ENCODE measurements around the gene REV1.

REV1 gene

GRCh38 chr2:99404797-99405669 is 84.8 kb downstream of the REV1 start:
- in situ Hi-C loops (cut with MboI; ENCODE audit: low sequenced_read_pairs), result no loop called here

GRCh38 chr2:99404039-99404796 is 85.6 kb downstream of the REV1 start:
- in situ Hi-C loops (cut with MboI; ENCODE audit: low sequenced_read_pairs), result no loop called here

- in situ Hi-C loops (cut with MboI; ENCODE audit: low sequenced_read_pairs), result no loop called here
Measured at GRCh38 chr2:99403524-99403923, 86.3 kb downstream of the REV1 start.

GRCh38 chr2:99403084-99403483 is 86.7 kb downstream of the REV1 start:
- in situ Hi-C loops (cut with MboI; ENCODE audit: low sequenced_read_pairs), result no loop called here

- in situ Hi-C loops (cut with MboI; ENCODE audit: low sequenced_read_pairs), result no loop called here
Measured at GRCh38 chr2:99401841-99402240, 88.0 kb downstream of the REV1 start.

GRCh38 chr2:99399795-99400194 is 90.0 kb downstream of the REV1 start:
- in situ Hi-C loops (cut with MboI; ENCODE audit: low sequenced_read_pairs), result no loop called here

- in situ Hi-C loops (cut with MboI; ENCODE audit: low sequenced_read_pairs), result no loop called here
Measured at GRCh38 chr2:99399063-99399462, 90.8 kb downstream of the REV1 start.

- in situ Hi-C loops (cut with MboI; ENCODE audit: low sequenced_read_pairs), result no loop called here
Measured at GRCh38 chr2:99398303-99398702, 91.5 kb downstream of the REV1 start.

GRCh38 chr2:99397266-99397920 is 92.4 kb downstream of the REV1 start:
- in situ Hi-C loops (cut with MboI; ENCODE audit: low sequenced_read_pairs), result no loop called here

GRCh38 chr2:99395589-99396130 is 94.2 kb downstream of the REV1 start:
- in situ Hi-C loops (cut with MboI; ENCODE audit: low sequenced_read_pairs), result no loop called here

GRCh38 chr2:99389946-99390345 is 99.9 kb downstream of the REV1 start:
- in situ Hi-C loops (cut with MboI; ENCODE audit: low sequenced_read_pairs), result no loop called here

GRCh38 chr2:99389371-99389770 is 100.4 kb downstream of the REV1 start:
- in situ Hi-C loops (cut with MboI; ENCODE audit: low sequenced_read_pairs), result no loop called here

GRCh38 chr2:99388892-99389291 is 100.9 kb downstream of the REV1 start:
- in situ Hi-C loops (cut with MboI; ENCODE audit: low sequenced_read_pairs), result no loop called here

- in situ Hi-C loops (cut with MboI; ENCODE audit: low sequenced_read_pairs), result no loop called here
Measured at GRCh38 chr2:99386011-99386410, 103.8 kb downstream of the REV1 start.

- in situ Hi-C loops (cut with MboI; ENCODE audit: low sequenced_read_pairs), result no loop called here
Measured at GRCh38 chr2:99382143-99382542, 107.7 kb downstream of the REV1 start.

GRCh38 chr2:99380376-99381010 is 109.3 kb downstream of the REV1 start:
- in situ Hi-C loops (cut with MboI; ENCODE audit: low sequenced_read_pairs), result no loop called here

- in situ Hi-C loops (cut with MboI; ENCODE audit: low sequenced_read_pairs), result no loop called here
Measured at GRCh38 chr2:99377879-99378278, 111.9 kb downstream of the REV1 start.

GRCh38 chr2:99376254-99376864 is 113.5 kb downstream of the REV1 start:
- in situ Hi-C loops (cut with MboI; ENCODE audit: low sequenced_read_pairs), result no loop called here

GRCh38 chr2:99374747-99375146 is 115.1 kb downstream of the REV1 start:
- in situ Hi-C loops (cut with MboI; ENCODE audit: low sequenced_read_pairs), result no loop called here

GRCh38 chr2:99373144-99373543 is 116.7 kb downstream of the REV1 start:
- in situ Hi-C loops (cut with MboI; ENCODE audit: low sequenced_read_pairs), result no loop called here
